Activated naive CD8-positive, alpha-beta T cell treated with anti-CD3 and anti-CD28 coated beads, Interleukin-2, amount 50 U/mL, for 16 hours (primary cell): ENCODE data around the gene TENT4A.

Experiments
- DNase-seq: peaks from one replicate; pipeline ENCODE4 v3.0.0-alpha.2; 2020; ENCODE audit warnings: low read depth, low spot score

TENT4A gene

GRCh38 chr5:6750142-6750840 is 37.1 kb downstream of the TENT4A start:
- no peak for DNase-seq

- no peak for DNase-seq
Measured at GRCh38 chr5:6750951-6751685, 37.9 kb downstream of the TENT4A start.

DNA sequence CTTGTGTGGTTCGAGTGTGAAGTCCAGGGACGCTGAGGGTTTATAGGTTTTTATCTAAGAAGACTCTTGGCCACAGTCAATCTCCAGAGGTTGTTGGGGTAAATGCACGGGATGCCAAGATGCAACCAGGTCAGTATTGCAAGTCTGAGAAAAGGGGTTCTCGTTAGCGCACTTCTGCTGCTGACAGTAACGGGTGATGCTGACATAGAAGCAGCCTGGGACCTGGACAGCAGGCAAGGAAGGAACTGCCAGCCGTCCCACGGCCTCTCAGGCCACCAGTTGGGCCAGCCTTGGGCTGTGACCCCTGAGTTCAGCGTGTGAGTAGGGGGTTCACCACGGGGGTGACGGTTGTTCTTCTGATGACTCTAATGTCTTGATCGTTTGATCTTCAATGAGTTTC is 39.0 kb downstream of the TENT4A start:
- no peak for DNase-seq

DNA sequence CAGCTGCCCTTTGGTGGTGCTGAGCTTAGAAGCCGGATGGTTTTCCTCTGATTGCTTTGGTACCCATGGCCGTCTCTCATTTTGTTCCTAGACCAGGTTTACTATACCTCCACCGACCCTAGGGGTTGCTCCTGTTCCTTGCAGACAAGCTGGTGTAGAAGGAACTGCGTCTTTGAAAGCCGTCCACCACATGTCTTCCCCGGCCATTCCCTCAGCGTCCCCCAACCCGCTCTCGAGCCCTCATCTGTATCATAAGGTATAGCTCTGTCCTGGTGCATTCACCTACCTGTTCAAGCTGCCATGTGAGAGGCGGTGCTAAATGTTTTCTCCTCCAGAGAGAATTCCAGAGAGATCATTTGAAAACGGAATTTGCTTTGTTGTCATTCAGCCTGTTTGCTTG is 39.5 kb downstream of the TENT4A start:
- DNase-seq = no peak

DNA sequence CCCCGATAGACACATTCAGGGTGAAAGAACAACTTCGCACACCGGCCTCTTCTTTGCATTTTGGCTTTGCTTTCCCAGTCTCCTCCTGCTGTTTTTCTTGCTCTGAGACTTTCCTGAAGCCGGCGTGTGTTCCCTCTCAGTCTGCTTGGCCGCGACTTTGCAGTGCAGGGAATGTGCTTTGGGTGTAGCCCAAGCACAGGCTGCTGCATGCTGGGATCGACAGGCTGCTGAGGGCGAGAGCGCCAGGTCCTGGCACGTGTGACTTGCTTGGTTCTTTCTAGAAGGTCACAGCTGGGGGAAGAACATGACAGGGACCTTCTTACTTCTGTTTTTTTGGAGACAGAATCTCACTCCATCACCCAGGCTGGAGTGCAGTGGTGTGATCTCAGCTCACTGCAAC is 40.6 kb downstream of the TENT4A start:
- DNase-seq = no peak

DNA sequence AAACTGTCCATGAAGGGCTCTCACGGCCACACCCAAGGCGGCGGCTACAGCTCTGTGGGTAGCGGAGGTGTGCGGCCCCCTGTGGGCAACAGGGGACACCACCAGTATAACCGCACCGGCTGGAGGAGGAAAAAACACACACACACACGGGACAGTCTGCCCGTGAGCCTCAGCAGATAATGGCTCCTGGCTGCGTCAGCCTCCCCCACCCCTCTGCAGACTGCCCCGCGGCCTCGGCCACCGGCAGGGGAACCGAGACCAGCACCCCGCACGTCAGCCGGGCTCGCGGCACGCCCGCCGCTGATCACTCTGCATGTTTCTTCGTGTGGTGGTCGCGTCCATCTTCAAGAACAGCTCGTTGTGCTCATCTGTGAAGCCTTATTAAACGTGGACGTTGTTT is 41.5 kb downstream of the TENT4A start:
- DNase-seq = no peak

GRCh38 chr5:6755519-6755918 is 42.3 kb downstream of the TENT4A start:
- no peak for DNase-seq

- no peak for DNase-seq
Measured at GRCh38 chr5:6755941-6756340, 42.7 kb downstream of the TENT4A start.

DNA sequence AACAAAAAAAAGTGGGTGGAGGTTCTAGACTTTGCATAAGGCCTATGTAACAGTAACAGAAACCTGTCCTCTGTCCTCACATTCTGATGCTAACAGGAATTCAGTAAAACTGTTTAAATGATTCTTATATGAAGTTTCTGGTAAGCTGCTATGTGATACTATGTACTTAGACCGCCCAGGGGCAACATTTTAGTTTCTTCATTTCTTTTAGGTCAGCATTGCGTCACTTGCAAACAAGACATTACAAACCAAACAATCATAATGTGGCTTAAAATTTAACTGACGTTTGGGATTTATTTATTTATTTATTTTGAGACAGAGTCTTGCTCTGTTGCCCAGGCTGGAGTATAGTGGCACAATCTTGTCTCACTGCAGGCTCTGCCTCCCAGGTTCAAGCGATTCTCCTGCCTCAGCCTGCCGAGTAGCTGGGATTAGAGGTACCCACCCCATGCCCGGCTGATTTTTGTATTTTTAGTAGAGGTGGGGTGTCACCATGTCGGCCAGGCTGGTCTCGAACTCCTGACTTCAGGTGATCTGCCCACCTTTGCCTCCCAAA is 44.3 kb downstream of the TENT4A start:
- DNase-seq = no peak

DNA sequence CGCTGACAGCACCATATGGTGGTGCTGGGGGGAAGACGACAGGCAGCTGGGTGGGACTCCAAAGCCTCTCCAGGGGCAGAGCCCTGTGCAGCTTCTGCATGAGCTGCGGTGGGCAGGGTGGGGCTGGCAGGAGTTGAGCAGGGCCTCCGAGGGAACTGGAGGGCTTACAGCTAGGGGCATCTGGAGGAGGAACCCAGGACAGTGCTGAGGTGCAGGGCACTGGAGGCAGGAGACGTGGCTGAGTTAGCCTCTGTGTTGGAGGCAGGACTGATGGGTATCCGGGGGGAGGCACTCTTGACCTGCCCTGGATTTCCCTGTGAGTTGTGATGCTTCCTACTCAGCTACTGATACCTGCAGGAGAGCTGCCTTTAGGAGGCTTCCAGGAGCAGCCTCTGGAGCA is 45.0 kb downstream of the TENT4A start:
- DNase-seq = no peak

- DNase-seq = no peak
Measured at GRCh38 chr5:6758706-6759105, 45.5 kb downstream of the TENT4A start.

GRCh38 chr5:6759401-6759800 is 46.2 kb downstream of the TENT4A start:
- no peak for DNase-seq

GRCh38 chr5:6759983-6760382 is 46.8 kb downstream of the TENT4A start:
- no peak for DNase-seq

DNA sequence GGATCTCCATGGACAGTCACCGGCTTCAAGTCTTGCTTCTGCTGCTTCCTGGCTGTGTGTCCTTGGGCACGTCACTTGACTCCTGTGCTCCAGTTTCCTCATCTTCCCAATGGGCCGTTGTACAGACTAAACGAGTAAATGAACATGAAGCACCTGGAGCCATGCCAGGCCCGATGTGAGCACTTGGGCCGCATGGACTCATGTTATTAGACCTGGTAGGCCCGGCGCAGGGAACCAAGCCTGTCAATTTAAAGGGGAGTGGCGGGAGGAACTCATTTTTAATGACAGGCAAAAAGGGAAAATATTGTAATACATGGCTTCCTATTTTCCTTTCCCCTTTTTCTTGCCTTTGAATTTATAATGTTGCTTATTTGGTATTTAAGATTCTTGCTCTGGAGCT is 47.5 kb downstream of the TENT4A start:
- DNase-seq = no peak

DNA sequence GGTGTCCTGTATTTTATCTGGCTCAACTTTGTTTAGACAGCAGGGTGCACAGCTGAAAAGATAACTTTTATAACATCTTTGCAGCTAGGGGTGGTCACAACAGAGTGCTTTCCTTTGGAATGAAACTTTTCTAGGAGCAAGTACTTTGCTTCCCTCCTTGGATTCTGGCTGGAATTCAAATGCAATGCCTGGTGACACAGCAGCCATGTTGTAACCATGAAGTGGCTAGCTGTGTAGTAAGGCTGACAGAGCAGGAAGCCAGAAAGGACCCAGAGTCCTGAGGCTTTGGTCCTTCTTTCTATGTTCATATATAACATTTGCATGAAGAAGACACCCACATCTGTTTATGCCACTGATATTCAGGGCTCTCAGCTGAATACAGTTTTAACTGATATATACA is 48.1 kb downstream of the TENT4A start:
- DNase-seq = no peak

DNA sequence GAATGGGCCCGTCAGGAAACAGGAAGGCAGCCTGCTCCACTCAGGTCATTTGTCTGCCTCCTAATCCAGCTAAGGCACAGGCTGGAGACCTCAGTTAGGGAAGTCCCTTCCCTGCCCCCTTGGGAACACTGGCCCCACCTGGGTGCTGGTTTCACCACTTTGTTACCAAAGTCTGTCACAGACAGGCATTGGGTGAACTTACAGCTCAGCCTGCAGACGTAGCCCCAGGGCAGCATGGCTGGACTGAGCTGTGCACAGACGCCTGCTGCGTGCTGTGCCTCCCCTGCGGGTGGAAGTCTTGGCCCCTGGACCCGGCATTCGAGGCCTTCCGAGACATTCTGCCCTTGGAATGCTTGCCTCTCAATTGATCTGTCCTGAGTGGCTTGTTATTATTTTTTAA is 48.9 kb downstream of the TENT4A start:
- no peak for DNase-seq

GRCh38 chr5:6762697-6763096 is 49.5 kb downstream of the TENT4A start:
- no peak for DNase-seq

- DNase-seq = no peak
Measured at GRCh38 chr5:6763191-6763590, 50.0 kb downstream of the TENT4A start.

- peak; percentile 18 for DNase-seq
Measured at GRCh38 chr5:6765612-6766525, 52.6 kb downstream of the TENT4A start.

DNA sequence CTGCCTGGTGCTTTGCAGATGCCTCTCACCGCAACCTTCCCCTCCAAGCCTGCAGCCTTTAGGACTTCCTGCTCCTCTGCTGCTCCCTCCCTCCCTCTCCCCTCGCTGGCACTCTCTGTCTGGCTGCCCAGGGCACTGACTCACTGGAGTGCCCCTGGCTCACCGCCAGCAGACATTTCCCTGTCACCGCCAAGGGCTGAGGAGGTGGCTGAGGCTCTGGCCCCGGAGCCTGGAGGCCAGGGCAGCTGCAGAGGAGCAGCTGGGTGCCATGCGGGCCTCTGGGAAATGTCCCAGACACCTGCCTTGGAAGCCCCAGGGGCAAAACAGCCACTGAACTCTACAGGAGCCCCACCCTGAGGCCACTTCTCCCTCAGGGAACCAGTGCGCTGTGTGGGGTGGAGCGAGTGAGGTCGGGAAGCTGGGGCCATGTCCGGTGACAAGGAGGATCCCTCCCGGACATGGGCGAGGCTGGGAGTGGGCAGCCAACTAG is 53.4 kb downstream of the TENT4A start:
- DNase-seq = no peak

- no peak for DNase-seq
Measured at GRCh38 chr5:6767481-6768063, 54.3 kb downstream of the TENT4A start.
